Stomach (tissue), 4 donors: ENCODE data around the gene FOXL2.

Experiments
- POLR2A ChIP-seq, 4 donors: fragments of 450-650 bp; IDR thresholded peaks; one replicate each; pipeline ENCODE4 v1.6.1; 2016; ENCODE audit warnings: antibody characterized with exemption in 4 of 4, control low read depth in 2 of 4, mild to moderate bottlenecking in 1 of 4, moderate library complexity in 1 of 4
- POLR2AphosphoS5 ChIP-seq, 3 donors: sonication (generic); formaldehyde crosslinking; IDR thresholded peaks; one replicate each; pipeline ENCODE4 v1.6.1; 2016; ENCODE audit warnings: antibody characterized with exemption in 3 of 3
- TF ChIP-seq, protein P1 (sequence below), 7 experiments: fragments of 450-650 bp in 4 of 7; fragments of 200-600 bp in 3 of 7; sonication (generic) in 3 of 7; IDR thresholded peaks; one replicate each; pipeline ENCODE4 v1.5.1; 2016 to 2019; ENCODE audit warnings: antibody characterized with exemption in 7 of 7, control low read depth in 2 of 7, mild to moderate bottlenecking in 1 of 7

DNA sequence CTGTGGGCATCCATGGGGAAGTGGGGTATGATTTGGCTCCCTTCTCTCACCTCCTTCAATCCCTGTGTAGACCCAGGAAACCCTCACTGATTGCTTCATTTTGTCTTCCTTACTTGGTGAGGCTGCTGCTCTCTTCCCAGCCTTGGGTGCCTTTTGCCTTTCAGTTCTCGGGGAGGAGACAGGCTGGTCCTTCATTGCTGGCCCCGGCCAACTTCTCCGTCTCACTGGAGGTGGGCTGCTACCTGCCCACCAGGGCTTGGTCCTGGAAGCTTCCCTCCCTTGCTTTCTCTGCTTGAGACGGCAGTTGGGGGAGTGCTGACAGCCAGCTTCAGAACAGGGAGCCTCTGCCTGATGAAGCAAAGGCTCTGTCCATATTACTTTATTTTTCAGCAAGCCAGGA lies 4.7 kb downstream of the FOXL2 start:
- TF ChIP-seq, protein P1, sequence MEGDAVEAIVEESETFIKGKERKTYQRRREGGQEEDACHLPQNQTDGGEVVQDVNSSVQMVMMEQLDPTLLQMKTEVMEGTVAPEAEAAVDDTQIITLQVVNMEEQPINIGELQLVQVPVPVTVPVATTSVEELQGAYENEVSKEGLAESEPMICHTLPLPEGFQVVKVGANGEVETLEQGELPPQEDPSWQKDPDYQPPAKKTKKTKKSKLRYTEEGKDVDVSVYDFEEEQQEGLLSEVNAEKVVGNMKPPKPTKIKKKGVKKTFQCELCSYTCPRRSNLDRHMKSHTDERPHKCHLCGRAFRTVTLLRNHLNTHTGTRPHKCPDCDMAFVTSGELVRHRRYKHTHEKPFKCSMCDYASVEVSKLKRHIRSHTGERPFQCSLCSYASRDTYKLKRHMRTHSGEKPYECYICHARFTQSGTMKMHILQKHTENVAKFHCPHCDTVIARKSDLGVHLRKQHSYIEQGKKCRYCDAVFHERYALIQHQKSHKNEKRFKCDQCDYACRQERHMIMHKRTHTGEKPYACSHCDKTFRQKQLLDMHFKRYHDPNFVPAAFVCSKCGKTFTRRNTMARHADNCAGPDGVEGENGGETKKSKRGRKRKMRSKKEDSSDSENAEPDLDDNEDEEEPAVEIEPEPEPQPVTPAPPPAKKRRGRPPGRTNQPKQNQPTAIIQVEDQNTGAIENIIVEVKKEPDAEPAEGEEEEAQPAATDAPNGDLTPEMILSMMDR (IDR thresholded peaks at IDR 0.05), result no peak
- no peak for TF ChIP-seq POLR2A (IDR thresholded peaks at IDR 0.05)
- TF ChIP-seq POLR2AphosphoS5 (IDR thresholded peaks at IDR 0.05), result no peak
